ENCODE measurements around the gene ALOX5.

DNA sequence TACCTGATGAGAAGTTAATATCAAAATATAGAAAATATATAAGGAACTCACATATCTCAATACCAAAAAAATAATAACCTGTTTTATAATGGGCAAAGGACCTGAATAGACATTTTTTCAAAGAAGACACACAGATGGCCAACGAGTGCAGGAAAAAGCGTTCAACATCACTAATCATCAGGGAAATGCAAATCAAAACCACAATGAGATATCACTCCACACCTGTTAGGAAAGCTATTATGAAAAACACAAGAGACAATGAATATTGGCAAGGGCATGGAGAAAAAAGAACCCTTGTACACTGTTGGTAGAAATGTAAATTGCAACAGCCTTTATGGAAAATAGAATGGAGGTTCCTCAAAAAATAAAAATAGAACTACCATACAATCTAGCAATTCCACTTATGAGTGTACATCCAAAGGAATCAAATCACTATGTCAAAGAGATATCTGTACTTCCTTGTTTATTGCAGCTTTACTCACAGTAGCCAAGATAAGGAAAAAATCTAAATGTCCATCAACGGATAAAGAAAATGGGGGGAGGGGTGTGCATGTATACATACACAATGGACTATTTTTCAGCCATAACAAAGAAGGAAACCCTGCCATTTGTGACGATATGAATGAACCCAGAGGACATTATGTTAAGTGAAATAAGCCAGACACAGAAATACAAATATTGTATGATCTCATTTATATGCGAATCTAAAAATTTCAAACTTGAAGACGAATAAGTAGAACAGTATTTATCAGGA is 3.6 kb upstream of the ALOX5 start:
- TF ChIP-seq, protein P1, sequence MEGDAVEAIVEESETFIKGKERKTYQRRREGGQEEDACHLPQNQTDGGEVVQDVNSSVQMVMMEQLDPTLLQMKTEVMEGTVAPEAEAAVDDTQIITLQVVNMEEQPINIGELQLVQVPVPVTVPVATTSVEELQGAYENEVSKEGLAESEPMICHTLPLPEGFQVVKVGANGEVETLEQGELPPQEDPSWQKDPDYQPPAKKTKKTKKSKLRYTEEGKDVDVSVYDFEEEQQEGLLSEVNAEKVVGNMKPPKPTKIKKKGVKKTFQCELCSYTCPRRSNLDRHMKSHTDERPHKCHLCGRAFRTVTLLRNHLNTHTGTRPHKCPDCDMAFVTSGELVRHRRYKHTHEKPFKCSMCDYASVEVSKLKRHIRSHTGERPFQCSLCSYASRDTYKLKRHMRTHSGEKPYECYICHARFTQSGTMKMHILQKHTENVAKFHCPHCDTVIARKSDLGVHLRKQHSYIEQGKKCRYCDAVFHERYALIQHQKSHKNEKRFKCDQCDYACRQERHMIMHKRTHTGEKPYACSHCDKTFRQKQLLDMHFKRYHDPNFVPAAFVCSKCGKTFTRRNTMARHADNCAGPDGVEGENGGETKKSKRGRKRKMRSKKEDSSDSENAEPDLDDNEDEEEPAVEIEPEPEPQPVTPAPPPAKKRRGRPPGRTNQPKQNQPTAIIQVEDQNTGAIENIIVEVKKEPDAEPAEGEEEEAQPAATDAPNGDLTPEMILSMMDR (conservative IDR thresholded peaks at IDR 0.05; ENCODE audit: low read length): no peak
- TF ChIP-seq EZH2phosphoT487 (IDR thresholded peaks at IDR 0.05; ENCODE audit: borderline replicate concordance): no peak
